Activated T-helper 1 cell treated with Interleukin-2 at 50 U/mL for 16 hours (primary cell): Measurements from ENCODE around the gene FAM210A.

ENCODE experiments used
- DNase-seq: peaks from one replicate; pipeline ENCODE4 v3.0.0-alpha.2; 2020; ENCODE audit warnings: low read depth

FAM210A gene

DNA sequence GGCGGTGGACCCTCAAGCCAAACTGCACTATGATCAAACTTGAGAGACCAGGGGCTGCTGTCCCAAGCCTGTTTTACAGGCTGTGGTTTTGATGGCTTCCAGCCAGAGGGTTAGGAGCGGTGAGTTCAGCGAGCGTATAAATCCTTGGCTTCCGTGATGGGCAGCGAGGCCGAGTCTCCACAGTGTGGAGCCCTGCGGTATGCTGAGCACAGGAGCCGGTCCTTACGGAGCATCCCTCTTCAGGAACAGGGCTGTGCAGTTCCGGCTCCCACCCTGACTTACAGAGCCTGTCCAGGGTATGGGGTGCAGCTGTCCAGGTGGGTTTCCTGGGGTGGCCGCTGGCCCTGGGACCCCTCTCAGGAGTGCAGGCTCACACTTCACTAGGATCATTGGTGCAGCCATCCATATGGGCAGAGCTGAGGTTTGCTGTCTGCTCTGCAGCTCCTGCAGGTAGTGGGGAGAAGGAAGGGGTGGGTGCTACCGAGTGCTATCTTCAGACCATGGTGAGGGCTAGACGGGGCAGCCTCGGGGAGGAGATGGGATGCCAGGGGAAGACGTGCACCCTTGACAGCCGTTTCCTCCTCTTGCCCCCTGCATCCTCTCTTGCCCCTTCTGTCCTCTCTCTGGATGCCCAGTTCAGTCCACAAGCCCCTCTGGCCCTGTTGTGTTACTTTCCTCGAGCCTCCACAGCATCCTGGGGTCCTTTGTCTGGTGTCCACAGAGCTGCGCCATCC, 104.3 kb downstream of the FAM210A start:
- DNase-seq, result no peak

DNA sequence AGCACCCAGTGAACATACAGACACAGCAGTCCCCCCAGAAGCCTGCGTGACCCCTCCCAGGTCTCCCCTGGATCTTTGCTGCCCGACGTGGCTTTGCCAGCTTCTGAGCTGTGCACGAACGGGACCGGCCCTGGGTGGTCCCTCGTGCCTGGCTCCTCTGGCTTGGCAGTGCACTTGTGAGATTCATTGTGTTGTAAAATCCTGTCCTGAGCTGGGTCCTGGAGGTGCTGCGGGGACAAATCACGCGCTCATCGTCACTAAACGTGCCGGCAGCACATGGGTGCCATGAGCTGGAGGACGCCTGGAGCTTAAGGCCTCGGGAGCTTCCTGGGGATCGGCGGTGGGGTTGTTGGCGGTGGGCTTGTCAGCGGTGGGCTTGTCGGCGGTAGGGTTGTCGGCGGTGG, 104.9 kb downstream of the FAM210A start:
- DNase-seq, result no peak

DNA sequence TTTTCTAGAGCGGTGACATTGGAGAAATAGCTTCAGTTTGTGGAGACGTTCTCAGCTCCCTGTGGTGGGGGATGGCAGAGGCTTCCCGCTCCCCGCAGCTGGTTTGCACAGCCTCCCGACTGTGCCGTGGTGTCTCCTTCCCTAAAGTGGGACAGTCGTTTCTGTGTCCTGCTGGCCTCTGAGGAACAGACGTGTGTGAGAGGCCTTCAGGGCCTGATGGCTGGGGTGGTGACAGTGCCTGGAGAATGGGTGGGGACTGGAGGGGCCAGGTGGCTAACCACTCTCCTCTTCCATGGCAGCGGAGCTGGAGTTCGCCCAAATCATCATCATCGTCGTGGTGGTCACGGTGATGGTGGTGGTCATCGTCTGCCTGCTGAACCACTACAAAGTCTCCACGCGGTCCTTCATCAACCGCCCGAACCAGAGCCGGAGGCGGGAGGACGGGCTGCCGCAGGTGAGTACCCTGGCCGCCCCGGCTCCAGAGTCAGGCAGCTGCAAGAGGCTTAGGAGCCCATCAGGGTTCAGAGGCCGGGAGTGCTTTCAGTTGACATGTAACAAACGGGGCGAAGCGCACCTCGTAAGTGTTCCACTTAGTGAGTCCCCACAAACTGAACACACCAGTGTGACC, 105.4 kb downstream of the FAM210A start:
- DNase-seq, result no peak

DNA sequence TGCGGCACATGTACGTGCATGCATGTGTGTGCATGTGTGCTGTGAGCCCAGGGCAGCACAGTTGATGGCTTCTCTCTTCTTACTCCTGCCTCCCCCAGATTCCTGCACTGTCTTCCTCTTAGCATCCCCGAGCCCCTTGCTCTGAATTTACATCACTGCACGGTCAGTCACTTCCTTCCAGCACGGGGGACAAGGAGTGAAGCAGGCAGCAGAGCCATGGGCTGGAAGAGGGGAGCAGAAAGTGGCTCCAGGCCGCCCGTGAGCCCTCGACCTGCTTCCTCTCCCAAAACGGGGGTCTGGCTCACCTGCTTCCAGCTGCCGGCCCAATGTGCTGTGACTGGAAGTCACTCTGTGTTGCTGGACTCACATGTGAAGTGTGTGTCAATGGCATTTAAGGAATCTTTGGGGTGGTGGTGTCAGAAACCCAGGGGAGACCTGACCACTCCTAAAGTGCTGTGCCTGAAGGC, 106.1 kb downstream of the FAM210A start:
- no peak for DNase-seq

DNA sequence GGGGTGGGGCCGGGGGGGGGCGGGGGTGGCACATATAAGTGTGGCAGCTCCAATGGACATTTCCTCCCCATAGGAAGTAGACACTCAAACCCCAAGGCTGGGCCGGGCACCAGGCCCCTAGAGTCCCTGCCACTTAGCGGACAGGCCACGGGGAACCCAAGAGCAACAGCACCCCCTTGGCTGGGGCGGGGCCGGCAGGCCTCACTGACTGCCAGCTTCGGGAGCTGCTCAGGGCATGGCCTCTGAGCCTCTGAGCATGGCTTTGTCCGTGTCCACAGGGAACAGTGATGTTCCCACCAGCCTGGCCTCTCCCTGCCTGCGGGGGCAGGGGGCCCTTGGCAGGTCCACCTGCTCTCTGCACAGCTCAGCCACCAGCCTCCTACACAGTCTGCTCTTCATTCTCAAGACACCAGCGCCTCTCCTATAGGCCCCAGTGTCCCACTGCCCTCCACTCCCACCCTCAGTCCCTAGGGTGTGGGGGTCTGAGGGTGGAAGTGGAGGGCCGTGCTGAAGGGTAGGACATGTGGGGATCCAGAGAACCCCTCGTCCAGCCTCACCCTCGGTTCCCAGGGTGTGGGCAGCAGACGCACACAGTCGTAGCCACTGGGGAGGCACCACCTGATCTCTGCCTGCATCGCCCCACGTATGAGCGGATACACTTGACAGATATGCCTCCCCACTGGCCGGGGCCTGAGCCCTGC, 106.7 kb downstream of the FAM210A start:
- no peak for DNase-seq

DNA sequence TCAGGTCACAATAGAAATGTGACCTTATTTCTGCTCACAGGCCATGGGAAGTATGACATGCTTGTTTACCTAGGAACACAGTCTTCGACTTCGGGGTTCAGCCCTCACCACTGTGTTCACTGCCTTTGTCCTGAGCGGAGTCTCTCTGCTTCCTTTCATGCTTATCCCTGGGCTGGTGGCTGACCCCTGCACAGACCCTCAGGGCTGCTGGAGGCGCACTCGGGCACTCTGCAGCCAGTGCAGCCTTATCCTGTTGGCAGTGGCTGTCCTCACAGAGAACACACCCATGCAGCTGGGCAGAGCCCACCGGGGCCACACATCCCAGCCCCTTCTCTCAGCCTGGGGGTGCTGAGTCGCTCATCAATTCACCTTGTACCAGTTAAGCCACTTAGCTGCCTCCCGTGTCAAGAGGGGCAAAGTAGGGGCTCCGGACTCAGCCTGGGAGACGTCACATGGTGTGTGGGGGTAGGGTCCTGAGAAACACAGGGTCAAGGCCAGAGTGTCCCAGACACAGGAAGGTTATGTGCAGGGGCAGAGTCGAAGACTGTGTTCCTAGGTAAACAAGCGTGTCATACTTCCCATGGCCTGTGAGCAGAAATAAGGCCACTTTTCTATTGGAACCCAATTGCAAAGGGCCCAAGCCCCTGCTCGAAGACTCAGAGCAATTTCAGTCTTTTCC, 107.5 kb downstream of the FAM210A start:
- DNase-seq, result no peak

DNA sequence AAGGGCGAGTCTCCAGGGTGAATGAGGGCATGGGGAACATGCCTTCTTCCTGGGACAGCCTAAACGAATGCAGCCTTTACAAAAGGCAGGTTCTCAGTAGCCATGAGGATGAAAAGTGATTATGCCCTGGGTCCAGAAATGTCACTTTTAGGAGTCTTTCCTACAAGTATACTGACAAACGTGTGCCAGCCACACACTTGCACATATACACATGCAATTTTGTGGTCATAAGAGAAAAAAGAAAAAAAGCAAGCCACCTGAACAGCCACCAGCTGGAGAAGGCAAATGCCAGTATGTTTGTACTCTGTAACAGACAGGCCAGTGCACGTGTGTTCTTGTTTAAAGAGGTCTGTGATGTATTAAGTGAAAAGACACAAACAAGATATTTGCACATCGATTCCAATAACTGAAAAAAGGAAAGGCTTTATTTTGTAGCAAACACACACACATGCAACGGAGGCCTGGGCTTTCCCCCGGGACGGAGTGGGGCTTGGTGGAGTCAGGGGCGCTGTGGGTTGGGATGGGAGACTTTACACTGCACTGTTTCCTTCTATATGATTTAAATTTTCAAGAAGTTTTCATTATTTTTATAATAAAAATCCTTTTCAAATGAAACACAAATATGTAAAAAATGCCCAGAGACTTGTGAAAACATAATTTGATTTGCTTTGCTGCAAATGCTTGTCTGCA, 108.4 kb downstream of the FAM210A start:
- DNase-seq, result no peak

DNA sequence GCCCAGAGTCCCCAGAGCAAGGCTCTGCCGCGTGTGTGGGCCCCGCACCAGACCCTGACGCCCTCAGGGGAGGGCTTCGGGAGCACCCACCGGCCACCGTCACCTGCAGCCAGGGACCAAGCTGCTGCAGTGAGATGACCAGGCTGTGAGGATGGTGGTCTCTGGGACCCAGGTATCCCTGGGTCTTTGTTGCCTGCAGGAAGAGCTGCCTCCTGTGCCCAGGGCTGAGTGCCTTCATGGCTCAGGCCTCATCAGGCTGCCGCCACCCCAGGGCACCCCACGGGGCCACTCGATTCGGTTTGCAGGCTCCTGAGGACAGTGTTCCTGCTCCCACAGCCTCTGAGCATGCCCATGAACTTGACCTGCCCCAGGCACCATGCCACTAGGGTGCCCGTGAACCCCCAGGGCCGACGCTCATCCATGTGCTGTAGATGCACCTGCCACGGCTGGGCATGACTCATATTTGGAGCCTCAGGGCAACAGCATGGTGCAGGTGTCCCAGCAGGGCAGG, 109.8 kb downstream of the FAM210A start:
- no peak for DNase-seq

DNA sequence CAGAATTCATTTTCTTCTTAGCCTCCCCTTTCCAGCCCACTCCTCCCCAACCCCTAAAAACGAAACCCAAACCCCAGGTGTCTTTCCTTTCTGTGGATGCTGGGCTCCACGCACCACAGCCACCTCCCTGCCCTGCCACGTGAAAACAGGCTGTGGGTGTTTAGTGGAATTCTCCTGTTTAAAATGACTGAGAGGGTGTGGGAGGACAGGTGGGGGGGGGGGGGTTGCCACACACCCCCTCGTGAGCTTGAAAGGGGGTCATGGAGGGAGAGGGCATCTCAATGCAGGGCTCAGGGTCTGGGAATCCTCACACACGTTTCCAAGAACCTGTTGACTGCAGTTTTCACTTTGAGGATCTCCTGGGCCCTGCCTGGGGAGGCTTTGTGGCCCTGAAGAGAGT, 110.3 kb downstream of the FAM210A start:
- DNase-seq, result no peak

DNA sequence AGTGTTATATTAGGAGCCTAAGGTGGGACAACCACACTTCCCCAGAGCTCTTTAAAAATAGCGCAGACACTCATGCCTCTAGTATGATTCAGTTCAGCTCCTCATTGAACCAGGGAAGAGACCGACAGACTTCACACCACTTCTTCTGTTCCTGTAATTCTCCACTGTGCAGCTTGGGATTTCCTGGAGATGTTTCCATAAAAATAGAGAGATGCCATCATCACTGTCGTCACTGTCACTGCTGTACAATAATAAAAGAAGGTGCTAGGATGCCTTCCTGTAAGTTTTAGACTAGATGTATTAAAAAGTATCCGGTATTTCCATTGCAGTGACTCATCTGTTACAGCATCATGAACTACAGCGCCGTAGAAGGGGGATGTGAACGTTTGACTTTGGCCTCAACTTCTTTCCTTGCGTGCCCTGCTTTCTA, 110.9 kb downstream of the FAM210A start:
- DNase-seq, result no peak

DNA sequence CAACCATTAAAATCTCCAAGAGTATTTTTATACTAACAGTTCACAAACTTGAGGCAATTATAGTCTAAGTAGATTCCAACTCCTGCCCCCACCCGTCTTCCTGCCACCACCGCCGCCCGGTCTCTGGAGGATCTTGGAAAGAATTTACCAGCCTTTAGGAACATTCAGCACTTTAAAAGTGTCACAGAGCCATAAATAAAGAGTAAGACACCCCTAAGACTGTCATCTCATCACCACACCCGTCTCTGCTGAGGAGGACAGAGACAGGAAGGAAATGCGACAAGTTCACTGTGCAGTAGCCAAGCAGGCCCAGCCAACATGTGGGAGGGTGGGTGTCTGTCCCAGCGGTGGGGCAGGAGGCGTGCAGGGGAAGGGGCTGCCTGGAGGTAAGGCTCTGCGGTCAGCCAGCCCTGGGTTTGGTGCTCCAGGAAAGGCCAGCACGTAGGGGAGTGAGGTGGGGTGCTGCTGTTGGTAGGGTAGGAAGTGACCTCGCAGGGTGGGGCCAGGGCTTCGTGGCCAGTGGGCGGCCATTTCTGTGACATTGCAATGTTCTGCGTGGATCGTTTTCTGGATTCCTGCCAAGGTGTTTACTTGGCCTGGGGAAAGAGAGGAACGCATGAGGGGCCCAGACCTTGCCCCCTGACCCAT, 111.6 kb downstream of the FAM210A start:
- no peak for DNase-seq

DNA sequence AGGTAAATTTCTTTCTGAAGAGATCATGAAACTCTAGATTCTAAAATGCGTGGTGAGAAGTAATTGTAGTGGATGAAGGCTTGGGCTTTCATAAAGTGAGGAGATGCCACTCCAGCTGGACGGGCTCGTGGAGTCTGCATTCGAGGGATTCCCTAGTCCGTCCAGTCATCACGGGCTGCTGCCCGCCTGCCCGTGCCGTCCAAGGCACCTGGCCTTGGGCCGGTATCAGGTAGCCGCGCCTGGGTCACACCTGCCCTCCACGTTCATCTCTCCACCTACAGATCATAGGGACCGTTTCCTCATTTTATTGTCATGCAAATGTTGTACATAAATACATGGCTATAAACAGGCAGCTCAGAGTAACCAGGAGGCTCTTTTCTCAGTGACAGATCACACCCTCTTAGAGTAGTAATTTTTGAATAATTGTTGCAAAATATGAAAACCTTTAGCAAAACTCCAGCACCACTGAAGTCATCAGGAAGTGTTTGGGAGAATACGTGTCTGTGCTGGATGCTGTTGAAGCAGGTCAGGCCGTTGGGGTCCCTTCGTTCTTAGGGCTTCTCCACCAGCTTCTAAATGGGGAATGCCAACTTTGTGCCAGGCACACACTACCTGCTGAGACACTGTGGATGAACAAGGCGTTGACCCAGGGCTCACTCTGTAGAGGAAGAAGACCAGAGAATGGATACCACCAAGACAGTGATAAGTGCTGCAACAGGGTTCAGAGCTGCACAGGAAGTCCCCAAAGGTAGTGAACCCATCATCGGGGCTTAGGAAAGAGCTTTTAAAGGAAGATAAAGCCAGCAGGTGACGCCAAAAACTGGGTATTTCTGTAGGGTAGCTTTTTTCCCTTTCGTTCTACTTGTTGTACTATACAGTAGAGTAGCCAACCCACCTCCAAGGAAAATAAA, 112.5 kb downstream of the FAM210A start:
- DNase-seq, result no peak
